Epithelial cell of esophagus (primary cell): ENCODE results near the gene FCER1A.
"Not testable (repeated sequence)": the region's sequence is repeated elsewhere in the genome, so short reads cannot be mapped to it uniquely, and the experiment has no call there.

ENCODE experiments used
- DNase-seq: peaks from one replicate; pipeline ENCODE4 v3.0.0; 2010; ENCODE audit warnings: low read depth
- H3K4me3 ChIP-seq: 2 replicates; pipeline ENCODE4 v1.5.1; 2011; ENCODE audit warnings: mild to moderate bottlenecking, low read length, control low read depth
- TF ChIP-seq, protein P1 (sequence below): IDR thresholded peaks from 2 replicates; pipeline ENCODE4 v1.5.1; 2011; ENCODE audit warnings: low read depth, mild to moderate bottlenecking, low read length, control low read depth, inconsistent platforms; ENCODE audit not compliant: insufficient read depth; ENCODE audit errors: missing control alignments

Gene FCER1A

DNA sequence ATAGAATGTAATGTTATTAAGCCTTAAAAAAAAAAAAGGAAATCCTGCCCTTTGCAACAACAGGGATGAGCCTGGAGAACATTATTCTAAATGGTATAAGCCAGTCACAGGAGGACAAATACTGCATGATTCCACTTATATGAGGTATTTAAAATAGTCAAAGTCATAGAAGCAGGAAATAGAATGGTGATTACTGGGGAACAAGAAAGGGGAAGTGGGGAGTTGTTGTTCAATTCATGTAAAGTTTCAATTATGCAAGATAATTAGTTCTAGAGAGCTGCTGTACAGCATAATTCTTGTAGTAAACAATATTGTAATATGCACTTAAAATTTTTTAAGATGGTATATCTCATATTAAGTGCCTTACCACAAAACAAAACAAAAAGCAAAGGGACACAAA, 13.2 kb downstream of the FCER1A start:
- TF ChIP-seq, protein P1, sequence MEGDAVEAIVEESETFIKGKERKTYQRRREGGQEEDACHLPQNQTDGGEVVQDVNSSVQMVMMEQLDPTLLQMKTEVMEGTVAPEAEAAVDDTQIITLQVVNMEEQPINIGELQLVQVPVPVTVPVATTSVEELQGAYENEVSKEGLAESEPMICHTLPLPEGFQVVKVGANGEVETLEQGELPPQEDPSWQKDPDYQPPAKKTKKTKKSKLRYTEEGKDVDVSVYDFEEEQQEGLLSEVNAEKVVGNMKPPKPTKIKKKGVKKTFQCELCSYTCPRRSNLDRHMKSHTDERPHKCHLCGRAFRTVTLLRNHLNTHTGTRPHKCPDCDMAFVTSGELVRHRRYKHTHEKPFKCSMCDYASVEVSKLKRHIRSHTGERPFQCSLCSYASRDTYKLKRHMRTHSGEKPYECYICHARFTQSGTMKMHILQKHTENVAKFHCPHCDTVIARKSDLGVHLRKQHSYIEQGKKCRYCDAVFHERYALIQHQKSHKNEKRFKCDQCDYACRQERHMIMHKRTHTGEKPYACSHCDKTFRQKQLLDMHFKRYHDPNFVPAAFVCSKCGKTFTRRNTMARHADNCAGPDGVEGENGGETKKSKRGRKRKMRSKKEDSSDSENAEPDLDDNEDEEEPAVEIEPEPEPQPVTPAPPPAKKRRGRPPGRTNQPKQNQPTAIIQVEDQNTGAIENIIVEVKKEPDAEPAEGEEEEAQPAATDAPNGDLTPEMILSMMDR, result no peak
- H3K4me3 ChIP-seq, result no peak overlapping the region
- DNase-seq, result no peak

DNA sequence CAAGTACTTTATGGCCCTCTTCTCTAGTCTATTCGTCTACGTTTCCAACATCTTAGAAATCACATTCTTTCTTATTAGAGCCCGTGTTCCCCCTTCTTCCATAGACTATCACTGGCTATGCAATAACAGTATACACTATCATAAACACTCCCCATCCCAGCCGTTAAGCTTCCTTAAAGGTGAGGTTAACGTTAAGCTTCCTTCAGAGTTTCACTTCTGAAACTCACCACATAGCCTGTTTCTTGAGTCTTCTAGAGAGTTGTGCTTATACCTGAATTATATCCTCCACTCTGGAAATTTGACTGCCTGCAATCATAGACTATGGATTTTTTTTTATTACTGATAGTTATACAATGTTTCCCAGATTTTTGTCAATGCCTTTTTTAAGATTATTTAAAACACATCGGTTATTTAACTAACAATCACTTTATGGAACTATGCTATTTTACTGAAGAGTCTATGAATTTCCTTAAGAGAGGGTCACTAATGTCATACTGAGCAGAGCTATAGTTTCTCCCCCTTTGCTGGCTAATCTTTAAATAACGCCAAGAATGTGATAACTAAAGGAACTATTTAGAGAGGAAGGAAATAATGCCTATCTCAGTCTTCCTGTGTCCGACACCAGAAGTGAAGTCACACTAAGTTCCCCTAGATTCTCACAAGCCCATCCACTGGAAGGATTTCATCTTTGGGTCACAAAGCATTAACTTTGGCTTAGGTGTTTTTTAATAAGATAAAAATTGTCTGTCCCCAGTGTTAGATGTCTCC, 16.8 kb downstream of the FCER1A start:
- no peak overlapping the region for H3K4me3 ChIP-seq
- TF ChIP-seq, protein P1, result no peak
- no peak for DNase-seq

DNA sequence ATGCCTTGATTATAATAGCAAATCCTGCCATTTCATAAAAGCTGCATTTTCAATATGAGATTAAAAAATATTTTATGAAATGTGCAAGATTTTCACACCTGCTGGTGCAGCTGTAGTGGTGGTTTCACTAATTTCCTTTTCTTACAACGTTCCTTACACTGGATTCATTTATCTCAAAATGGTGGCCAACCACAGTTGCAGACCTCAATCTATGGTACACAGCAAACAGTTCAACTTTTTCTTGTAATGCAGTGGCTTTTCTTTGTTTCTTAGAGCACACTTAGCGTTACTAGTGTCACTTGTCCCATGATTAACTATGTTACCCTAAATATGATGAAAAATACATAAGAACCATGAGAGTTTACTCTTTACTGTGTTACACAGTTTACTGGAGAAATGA, 32.7 kb downstream of the FCER1A start:
- TF ChIP-seq, protein P1, result no peak
- H3K4me3 ChIP-seq, result no peak overlapping the region
- DNase-seq, result no peak

DNA sequence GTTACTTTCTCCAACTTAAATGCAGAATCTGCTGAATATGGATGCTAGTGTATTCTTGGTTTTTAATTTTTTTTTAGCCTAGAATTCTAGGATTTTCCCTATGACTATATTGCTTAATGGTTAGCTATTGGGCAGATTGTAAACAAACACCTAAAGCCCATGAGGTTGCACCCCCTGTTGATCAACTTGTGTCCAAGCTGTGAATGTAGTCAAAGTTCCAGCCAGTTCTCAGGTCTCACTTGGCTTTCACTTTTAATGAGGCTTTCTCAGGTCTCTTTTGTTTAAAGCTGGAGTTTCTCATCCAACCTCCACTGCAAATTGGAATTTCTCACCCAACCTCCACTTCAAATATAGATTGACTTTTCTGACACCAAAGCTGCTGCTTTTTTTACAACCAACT, 35.9 kb downstream of the FCER1A start:
- H3K4me3 ChIP-seq, result no peak overlapping the region
- TF ChIP-seq, protein P1, result no peak
- no peak for DNase-seq

DNA sequence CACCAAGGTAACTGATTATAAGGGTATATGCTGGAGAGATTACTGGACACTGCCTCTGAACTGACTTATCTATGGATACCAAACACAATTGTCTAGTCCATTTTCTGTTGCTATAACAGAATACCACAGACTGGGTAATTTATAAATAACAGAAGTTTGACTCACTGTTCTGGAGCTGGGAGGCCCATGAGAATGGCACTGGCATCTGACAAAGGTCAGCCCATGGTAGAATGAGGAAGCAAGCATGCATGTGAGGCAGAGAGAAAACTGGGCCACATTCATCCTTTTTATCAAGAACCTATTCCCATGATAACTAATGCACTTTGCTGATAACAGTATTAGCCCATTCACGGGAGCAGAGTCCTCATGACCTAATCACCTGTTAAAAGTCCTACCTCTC, 37.4 kb downstream of the FCER1A start:
- no peak overlapping the region for H3K4me3 ChIP-seq
- DNase-seq, result no peak
- TF ChIP-seq, protein P1, result no peak

DNA sequence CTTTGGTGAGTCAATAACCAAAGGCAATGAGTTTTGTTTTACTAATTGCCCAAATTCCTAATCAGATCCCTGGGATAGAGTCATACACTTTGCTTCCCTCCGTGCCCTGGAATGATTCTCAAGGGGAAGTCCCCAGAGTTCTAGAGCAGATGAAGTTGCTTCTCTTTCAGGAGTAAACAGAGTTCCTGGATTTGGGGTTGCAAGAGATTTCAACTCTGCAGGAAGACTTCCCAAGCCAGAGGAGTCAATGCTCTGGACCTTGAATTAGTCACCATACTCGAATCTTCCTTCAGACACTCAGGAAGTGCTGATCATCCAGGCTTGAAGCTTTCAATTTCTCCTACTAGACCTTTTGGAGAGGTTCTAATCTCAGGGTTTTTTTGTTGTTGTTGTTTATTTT, 39.6 kb downstream of the FCER1A start:
- TF ChIP-seq, protein P1, result no peak
- H3K4me3 ChIP-seq, result no peak overlapping the region
- DNase-seq, result peak; percentile 13

DNA sequence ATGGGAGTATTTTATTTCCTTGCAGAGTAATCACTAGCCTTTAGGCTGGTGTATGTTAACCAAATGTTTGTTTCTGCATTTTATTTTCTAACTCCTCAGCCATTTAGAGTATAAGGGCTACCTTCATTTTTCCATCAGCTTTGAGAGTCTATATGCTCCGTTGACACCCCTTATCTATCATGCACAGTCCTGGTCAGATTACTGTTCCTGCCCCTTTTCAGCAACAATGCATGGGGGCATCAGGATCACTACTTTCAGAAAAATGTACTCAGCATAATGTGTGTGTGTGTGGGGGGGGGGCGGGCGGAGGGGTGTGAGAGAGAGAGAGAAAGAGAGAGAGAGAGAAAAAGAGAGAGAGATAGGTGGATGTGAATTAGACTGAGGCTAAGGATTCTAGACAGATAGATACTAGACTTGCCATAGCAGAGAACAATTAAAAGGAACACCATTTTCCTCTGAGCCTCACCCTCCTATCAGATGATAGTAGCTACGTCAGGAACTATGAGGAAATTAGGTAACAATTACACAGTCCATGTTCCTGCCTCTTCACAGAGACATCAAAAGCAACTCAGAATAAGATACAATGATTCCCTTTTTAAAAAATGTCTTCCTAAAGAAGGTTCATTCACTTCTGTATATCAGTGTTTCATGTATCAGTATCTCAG, 40.8 kb downstream of the FCER1A start:
- TF ChIP-seq, protein P1, result no peak
- no peak for DNase-seq
- H3K4me3 ChIP-seq, result no peak overlapping the region

DNA sequence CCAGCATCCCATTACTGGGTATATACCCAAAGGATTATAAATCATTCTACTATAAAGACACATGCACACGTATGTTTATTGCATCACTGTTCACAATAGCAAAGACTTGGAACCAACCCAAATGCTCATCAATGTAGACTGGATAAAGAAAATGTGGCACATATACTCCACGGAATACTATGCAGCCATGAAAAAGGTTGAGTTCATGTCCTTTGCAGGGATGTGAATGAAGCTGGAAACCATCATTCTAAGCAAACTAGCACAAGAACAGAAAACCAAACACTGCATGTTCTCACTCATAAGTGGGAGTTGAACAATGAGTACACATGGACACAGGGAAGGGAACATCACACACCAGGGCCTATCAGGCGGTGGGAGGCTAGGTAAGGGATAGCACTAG, 47.2 kb downstream of the FCER1A start:
- not testable (repeated sequence) for DNase-seq, H3K4me3 ChIP-seq
